Left forelimb (tissue), 1 donor: ENCODE measurements around the gene XYLT1.

Experiments
- DNase-seq: peaks from one replicate; pipeline ENCODE4 v3.0.0-alpha.2; 2018; ENCODE audit warnings: low spot score

Gene XYLT1

GRCh38 chr16:17225541-17225940, 245.2 kb downstream of the XYLT1 start:
- no peak for DNase-seq

DNA sequence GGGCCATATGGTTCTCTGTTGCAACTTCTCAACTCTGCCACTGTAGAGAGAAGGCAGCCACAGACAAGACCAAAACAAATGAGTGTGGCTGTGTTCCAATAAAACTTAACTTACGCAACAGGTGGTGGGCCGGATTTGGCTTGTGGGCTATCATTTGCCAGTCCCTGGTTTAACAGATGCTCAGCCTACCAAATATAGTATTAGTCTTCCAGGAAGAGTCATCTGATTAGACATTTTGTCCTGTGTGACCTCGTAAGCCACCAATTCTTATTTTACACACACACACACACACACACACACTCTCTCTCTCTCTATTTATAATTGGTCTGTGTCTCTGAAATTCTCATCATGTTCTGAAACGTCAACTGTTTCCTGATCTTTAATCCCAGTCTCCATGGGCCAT, 245.9 kb downstream of the XYLT1 start:
- DNase-seq = no peak

GRCh38 chr16:17224350-17224749, 246.4 kb downstream of the XYLT1 start:
- DNase-seq = no peak

DNA sequence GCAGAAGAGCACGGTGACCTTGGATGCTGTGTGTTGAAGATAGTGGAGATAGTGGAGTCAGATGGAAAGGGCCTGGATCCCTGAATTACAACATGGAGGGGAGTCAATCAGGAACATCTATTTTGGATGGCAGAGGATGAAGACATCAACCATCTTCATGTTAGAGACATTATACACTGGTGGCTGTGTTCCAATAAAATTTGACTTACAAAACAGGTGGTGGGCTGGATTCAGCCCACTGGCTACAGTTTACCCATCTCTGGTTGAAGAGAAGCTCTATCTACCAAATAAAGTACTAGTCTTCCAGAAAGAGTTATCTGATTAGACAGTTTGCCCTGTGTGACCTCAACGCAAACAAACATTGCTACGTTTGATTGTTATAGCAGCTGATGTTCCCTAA, 247.2 kb downstream of the XYLT1 start:
- no peak for DNase-seq

GRCh38 chr16:17222871-17223401, 247.8 kb downstream of the XYLT1 start:
- DNase-seq = no peak

GRCh38 chr16:17219991-17220390, 250.8 kb downstream of the XYLT1 start:
- no peak for DNase-seq

DNA sequence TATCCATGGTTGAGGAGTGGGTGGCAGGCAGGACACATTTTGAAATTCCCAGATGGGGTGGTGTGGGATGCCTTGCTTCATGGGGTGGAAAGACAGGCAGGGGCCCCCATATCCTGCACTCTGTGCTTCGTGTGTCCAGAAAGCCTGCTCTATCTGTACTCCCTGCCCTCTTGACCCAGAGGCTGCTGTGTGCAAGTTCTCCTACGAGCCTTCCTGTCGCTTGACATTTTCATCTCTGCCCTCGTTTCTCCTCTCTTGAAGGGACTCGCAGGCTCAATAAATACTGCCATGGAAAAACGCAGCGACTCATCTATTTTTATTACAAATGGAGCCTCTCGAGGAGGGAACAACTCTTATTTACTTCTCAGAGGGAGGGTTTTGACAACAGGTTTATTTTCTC, 254.8 kb downstream of the XYLT1 start:
- DNase-seq = no peak

DNA sequence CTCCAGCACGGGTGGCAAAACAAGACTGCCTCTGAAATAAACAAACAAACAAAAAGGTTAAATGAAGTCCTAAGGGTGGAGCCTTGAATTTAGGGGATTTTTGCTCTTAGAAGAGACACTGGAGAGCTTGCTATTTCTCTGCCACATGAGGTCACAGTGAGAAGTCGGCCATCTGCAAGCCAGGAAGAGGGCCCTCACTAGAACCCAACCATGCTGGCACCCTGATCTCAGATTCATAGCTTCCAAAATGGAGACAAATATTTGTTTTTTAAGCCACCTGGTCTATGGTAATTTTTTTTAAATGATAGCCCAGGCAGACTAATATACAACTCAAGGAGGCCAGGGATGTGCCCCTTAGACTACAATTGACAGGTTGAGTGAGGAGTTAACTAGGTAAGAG, 255.5 kb downstream of the XYLT1 start:
- DNase-seq = no peak

- DNase-seq = no peak
These were observed 256.8 kb downstream of the XYLT1 start for GRCh38 chr16:17213974-17214373.

GRCh38 chr16:17213025-17213424, 257.7 kb downstream of the XYLT1 start:
- no peak for DNase-seq

DNA sequence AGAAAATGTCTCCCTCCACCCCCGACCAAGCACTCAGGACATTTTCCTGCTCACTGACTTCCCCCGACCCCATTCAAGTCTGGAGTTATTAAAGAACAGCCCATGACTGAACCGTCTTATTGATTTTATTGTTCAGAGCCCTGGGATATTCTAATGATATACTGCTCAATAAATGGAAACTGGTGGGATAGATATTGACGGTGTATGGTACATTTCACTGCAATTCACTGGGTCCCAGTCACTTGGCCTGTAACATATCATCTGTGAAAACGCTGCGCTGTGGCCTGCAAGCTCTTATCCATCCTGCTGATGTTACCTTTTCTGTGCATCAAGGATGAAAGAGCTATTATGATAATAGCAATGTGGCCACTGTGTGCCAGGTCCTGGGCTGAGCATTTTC, 258.2 kb downstream of the XYLT1 start:
- DNase-seq = no peak

- DNase-seq = no peak
These were observed 259.0 kb downstream of the XYLT1 start for GRCh38 chr16:17211797-17212196.

- DNase-seq = no peak
These were observed 264.0 kb downstream of the XYLT1 start for GRCh38 chr16:17206712-17207111.

GRCh38 chr16:17205279-17206211, 265.2 kb downstream of the XYLT1 start:
- no peak for DNase-seq

DNA sequence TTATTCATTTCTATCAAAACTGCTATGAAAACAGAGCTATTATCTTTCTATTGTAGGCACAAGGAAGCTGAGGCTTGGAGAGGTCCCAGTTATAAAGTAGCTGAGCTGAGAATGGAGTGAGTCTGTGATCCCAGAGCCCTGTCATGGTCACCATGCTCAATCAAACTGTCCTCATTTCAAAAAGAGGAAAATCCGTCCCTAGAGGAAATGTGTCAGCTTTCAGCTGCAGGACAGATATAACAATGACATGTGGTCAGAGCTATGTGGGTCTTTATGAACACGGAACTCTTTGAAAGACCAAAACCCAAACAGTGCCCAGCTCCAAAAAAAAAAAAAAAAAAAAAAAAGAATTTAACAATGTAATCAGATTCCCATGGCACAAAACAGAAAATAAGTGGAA, 266.1 kb downstream of the XYLT1 start:
- DNase-seq = no peak

DNA sequence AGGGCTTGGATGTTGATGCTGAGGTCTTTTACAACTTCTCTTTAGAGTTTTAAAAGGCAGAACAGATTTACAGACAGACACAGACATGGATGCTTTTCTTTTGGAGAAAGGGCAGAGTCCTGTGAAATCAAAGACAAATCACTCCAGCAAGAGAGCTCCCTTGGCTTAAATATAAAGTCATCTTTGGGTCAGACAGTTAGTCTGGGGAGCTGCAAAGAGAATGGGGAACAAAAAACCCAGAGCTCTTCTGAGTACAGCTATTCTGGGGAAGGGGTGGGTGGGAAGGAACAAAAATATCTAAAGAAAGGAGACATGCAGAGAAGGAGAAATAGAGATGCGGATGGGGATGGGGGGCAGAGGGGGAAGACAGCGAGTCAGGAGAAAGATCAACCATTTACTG, 266.6 kb downstream of the XYLT1 start:
- DNase-seq = no peak

DNA sequence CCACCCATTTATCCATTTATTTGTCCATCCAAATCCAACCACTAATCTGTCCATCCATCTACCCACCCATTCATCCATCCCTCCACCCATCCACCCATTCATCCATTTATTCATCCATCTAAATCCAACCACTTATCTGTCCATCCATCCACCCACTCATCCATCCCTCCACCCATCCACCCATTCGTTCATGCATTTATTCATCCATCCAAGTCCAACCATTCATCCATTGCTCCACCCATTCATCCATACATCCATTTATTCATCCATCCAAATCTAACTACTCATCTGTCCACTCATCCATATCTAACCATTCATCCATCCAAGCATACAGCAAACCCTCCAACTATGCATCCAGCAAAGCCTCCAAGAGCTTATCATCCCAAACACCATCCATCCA, 267.3 kb downstream of the XYLT1 start:
- DNase-seq = no peak

DNA sequence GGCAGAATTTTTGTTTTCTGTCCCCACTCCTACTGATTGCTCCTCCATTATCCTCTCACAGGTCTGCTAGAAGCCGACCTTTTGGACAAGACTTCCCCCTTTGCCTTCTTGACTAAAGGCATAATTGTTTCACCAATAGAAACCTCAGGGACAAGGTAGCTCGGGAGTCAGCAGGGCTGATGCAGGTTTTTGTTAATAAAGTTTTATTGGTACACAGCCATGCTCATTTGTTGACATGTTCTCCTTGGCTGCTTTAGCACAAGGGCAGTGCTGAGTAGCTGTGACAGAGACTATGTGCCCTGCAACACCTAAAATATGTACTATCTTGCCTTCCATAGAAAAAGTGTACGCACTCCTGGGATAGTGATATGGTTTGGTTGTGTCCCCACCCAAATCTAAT, 271.6 kb downstream of the XYLT1 start:
- DNase-seq = no peak

DNA sequence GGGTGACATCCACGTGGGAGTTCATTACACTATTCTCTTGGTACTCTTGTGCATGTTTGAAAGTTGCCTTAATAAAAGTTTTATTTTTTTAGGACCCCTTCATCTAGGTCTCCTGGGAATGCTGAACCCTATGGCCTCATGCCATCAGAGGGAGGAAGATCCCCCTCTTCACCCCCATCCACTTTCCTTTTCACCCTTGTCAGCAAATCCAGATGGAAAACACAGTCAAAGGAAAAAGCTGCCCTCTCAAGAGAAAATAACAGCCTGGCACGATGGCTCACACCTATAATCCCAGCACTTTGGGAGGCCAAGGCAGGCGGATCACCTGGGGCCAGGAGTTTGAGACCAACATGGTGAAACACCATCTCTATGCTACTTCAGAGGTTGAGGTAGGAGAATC, 274.2 kb downstream of the XYLT1 start:
- no peak for DNase-seq

GRCh38 chr16:17194190-17194780, 276.5 kb downstream of the XYLT1 start:
- no peak for DNase-seq

DNA sequence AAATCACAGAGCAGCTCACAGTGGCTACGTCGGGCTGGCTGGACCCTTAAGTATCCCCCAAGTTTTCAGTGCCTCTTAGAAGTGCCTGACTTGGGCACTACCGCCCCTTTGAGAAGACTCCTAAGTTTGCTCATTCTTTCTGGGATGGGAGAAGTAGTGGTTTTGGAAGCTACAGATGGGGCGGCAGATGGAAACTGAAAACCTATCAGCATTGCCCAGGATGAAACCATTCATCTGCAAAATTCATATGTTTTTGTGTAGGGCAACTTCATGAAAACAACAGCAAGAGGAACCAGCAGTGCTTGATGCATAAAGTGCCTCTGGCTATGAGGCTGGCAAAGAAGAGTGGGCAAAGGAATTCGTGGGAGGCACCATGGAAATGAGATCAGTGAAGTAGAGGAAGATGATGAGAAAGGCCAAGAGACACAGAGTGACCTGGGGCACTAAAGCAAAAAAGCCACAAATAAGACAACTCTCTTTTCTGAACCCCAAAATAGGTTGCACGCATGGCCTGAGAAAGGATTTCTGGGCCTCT, 277.1 kb downstream of the XYLT1 start:
- no peak for DNase-seq

GRCh38 chr16:17184026-17184425, 286.7 kb downstream of the XYLT1 start:
- DNase-seq = no peak
